ENCODE measurements around the gene KPNB1. TPM values are rescaled to one million over a fixed set of nuclear protein-coding genes. Genes with fewer than 3 reads are reported as not detected.
A peak's percentile ranks its signal among the peaks of the same experiment; 100 is the strongest.

Gene KPNB1
- total RNA-seq, 1 donor from 2014 or later: 491 TPM

DNA sequence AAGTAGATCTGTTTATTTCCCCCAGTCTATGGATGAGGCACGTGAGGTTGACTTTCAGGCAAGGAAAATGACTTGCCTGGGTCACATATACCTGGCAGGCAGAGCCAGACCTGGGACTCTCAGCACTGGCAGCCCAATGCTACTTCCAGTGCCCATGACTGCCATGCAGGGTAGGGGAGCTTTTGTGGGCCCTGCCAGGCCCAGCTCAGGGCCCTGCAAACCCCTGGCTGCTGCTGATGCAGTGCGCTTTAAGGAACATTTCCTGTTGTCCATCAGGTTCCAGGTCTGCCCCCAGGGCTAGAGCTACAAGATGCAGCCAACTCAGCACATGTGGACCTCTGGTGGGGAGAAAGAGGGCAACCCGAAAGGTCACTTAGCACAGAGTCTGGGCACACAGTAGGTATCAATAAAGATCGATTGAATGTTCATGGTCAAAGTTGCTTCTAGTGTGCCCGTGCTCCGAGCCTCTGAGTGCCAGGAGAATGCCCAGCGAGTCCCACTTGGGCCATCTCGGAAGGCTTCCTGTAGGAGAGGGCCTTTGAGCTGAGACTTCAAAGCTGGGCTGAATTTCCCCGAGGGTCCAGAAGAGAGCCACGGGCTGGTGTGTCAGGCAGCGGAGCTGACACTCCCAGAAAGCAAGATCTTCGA lies 82.8 kb downstream of the KPNB1 start:
- no peaks in the 10 kb centered on the region for H3K4me1 ChIP-seq (ENCODE audit: insufficient read depth, low read length)
- Mint-ChIP-seq H3K4me3 (ENCODE audit: unreplicated experiment) (peak overlapping the region; percentile 66), H3K36me3 (ENCODE audit: low read depth, unreplicated experiment) (peaks cover 2% of the 10 kb centered on the region), H3K9me3 (ENCODE audit: unreplicated experiment) (no peaks in the 10 kb centered on the region), H3K27ac (ENCODE audit: unreplicated experiment) (no peak overlapping the region), H3K27me3 (ENCODE audit: low read depth, unreplicated experiment) (peaks cover 79% of the 10 kb centered on the region), H3K4me1 (ENCODE audit: low read depth, unreplicated experiment) (no peaks in the 10 kb centered on the region)
- peaks cover 8% of the 10 kb centered on the region for H4K20me1 ChIP-seq (ENCODE audit: insufficient read depth, low read length)
- TF ChIP-seq, protein P1, sequence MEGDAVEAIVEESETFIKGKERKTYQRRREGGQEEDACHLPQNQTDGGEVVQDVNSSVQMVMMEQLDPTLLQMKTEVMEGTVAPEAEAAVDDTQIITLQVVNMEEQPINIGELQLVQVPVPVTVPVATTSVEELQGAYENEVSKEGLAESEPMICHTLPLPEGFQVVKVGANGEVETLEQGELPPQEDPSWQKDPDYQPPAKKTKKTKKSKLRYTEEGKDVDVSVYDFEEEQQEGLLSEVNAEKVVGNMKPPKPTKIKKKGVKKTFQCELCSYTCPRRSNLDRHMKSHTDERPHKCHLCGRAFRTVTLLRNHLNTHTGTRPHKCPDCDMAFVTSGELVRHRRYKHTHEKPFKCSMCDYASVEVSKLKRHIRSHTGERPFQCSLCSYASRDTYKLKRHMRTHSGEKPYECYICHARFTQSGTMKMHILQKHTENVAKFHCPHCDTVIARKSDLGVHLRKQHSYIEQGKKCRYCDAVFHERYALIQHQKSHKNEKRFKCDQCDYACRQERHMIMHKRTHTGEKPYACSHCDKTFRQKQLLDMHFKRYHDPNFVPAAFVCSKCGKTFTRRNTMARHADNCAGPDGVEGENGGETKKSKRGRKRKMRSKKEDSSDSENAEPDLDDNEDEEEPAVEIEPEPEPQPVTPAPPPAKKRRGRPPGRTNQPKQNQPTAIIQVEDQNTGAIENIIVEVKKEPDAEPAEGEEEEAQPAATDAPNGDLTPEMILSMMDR (IDR thresholded peaks at IDR 0.05; ENCODE audit: insufficient read depth, low read depth, low read length): no peak
- TF ChIP-seq EZH2 (IDR thresholded peaks at IDR 0.05; ENCODE audit: insufficient read depth, low read length): no peak
- H3K27ac ChIP-seq (ENCODE audit: low read depth, low read length): no peak overlapping the region
- FAIRE-seq (no peak), DNase-seq (ENCODE audit: low read depth) (no peak)
- H3K4me2 ChIP-seq (ENCODE audit: low read length): peak overlapping the region; percentile 52
- H3K9ac ChIP-seq (ENCODE audit: low read length): no peak overlapping the region
- peaks cover 79% of the 10 kb centered on the region for H3K27me3 ChIP-seq (ENCODE audit: insufficient read depth, low read length)
- no peaks in the 10 kb centered on the region for H3K36me3 ChIP-seq (ENCODE audit: insufficient read depth, low read length)
- no peak overlapping the region for H3K4me3 ChIP-seq (ENCODE audit: insufficient read depth, low read depth, low read length)
- H2AFZ ChIP-seq (ENCODE audit: low read depth, low read length): no peak overlapping the region
- no peaks in the 10 kb centered on the region for H3K79me2 ChIP-seq (ENCODE audit: insufficient read depth, low read length)
- no peaks in the 10 kb centered on the region for H3K9me3 ChIP-seq (ENCODE audit: insufficient read depth, low read depth, low read length)

DNA sequence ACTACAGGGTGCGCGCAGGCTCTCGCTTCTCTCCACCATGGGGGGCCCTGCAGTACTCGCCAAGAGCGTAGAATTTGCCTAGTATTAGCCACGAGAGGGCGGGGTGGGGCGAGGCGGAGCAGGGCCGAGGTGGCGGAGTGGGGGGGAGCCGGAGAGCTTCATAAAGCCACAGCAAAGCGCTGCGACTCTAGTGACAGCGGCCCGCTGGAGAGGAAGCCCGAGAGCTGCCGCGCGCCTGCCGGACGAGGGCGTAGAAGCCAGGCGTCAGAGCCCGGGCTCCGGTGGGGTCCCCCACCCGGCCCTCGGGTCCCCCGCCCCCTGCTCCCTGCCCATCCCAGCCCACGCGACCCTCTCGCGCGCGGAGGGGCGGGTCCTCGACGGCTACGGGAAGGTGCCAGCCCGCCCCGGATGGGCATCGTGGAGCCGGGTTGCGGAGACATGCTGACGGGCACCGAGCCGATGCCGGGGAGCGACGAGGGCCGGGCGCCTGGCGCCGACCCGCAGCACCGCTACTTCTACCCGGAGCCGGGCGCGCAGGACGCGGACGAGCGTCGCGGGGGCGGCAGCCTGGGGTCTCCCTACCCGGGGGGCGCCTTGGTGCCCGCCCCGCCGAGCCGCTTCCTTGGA lies 83.4 kb downstream of the KPNB1 start, which contains the start of gene TBX21:
TBX21 (plus strand) TSS at position 190 of the 627 bp plus-strand sequence; CDS start at position 409, 219 bp downstream.
- peaks cover 8% of the 10 kb centered on the region for H4K20me1 ChIP-seq (ENCODE audit: insufficient read depth, low read length)
- no peak within 1 kb of the TSS for H3K27ac ChIP-seq (ENCODE audit: low read depth, low read length)
- no peaks in the 10 kb centered on the region for H3K36me3 ChIP-seq (ENCODE audit: insufficient read depth, low read length)
- peaks cover 79% of the 10 kb centered on the region for H3K27me3 Mint-ChIP-seq (ENCODE audit: low read depth, unreplicated experiment)
- DNase-seq (ENCODE audit: low read depth) (no peak), FAIRE-seq (no peak)
- peaks cover 78% of the 10 kb centered on the region for H3K27me3 ChIP-seq (ENCODE audit: insufficient read depth, low read length)
- H3K27ac Mint-ChIP-seq (ENCODE audit: unreplicated experiment): no peak within 1 kb of the TSS
- H3K4me3 ChIP-seq (ENCODE audit: insufficient read depth, low read depth, low read length): no peak within 1 kb of the TSS
- H2AFZ ChIP-seq (ENCODE audit: low read depth, low read length): no peak within 1 kb of the TSS
- H3K9me3 ChIP-seq (ENCODE audit: insufficient read depth, low read depth, low read length): no peaks in the 10 kb centered on the region
- no peak within 1 kb of the TSS for H3K9ac ChIP-seq (ENCODE audit: low read length)
- H3K79me2 ChIP-seq (ENCODE audit: insufficient read depth, low read length): no peaks in the 10 kb centered on the region
- TF ChIP-seq, protein P1 (IDR thresholded peaks at IDR 0.05; ENCODE audit: insufficient read depth, low read depth, low read length): no peak
- TF ChIP-seq EZH2 (IDR thresholded peaks at IDR 0.05; ENCODE audit: insufficient read depth, low read length): peak; percentile 91
- no peaks in the 10 kb centered on the region for H3K9me3 Mint-ChIP-seq (ENCODE audit: unreplicated experiment)
- H3K4me1 ChIP-seq (ENCODE audit: insufficient read depth, low read length): no peaks in the 10 kb centered on the region
- no peaks in the 10 kb centered on the region for H3K4me1 Mint-ChIP-seq (ENCODE audit: low read depth, unreplicated experiment)
- H3K4me3 Mint-ChIP-seq (ENCODE audit: unreplicated experiment): peak within 1 kb of the TSS; percentile 66
- H3K36me3 Mint-ChIP-seq (ENCODE audit: low read depth, unreplicated experiment): peaks cover 2% of the 10 kb centered on the region
- H3K4me2 ChIP-seq (ENCODE audit: low read length): peak within 1 kb of the TSS; percentile 52
